Measurements from ENCODE around the gene NFATC3. TPM values are rescaled to one million over a fixed set of nuclear protein-coding genes. Genes with fewer than 3 reads are reported as not detected.

The NFATC3 gene
- total and polyA plus RNA-seq, 2 experiments from 2014 or later: 13.1 to 35.9 TPM

DNA sequence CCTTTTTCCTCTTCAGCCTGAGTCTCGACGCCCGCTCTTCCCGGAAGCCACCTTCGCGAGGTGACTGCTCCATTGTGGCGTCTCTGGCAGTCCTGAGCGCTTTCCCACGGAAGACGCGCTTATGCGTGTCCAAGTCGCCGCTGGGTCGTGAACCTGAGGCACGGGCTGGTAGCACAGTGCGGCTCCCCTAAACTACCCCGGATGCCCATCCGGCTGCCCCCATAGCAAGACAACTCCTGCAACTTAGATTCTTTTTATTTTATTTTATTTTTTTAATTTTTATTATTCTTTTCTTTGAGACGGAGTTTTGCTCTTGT lies 152.8 kb downstream of the NFATC3 start:
- peaks cover 21% of the 10 kb centered on the region for H3K4me1 ChIP-seq (ENCODE audit: insufficient read depth)
- H3K36me3 ChIP-seq (replicated peaks; ENCODE audit: insufficient read depth, low read depth): no peaks in the 10 kb centered on the region
- 26% methylated on average over 20 of the region's 20 CpGs for WGBS (ENCODE audit: low lambda C conversion rate, missing lambda C conversion rate)
- peaks cover 9% of the 10 kb centered on the region for H4K20me1 ChIP-seq (ENCODE audit: insufficient read depth, poor library complexity, severe bottlenecking)
- DNase-seq (ENCODE audit: low spot score): no peak
- peaks cover 16% of the 10 kb centered on the region for H3K79me2 ChIP-seq
- H2AFZ ChIP-seq: peak overlapping the region; percentile 48
- H3K4me3 ChIP-seq: peak overlapping the region; percentile 5
- no peaks in the 10 kb centered on the region for H3K27me3 ChIP-seq
- H3K4me2 ChIP-seq: peak overlapping the region; percentile 77
- no peaks in the 10 kb centered on the region for H3K9me2 ChIP-seq (replicated peaks; ENCODE audit: insufficient read depth)
- TF ChIP-seq, protein P1, sequence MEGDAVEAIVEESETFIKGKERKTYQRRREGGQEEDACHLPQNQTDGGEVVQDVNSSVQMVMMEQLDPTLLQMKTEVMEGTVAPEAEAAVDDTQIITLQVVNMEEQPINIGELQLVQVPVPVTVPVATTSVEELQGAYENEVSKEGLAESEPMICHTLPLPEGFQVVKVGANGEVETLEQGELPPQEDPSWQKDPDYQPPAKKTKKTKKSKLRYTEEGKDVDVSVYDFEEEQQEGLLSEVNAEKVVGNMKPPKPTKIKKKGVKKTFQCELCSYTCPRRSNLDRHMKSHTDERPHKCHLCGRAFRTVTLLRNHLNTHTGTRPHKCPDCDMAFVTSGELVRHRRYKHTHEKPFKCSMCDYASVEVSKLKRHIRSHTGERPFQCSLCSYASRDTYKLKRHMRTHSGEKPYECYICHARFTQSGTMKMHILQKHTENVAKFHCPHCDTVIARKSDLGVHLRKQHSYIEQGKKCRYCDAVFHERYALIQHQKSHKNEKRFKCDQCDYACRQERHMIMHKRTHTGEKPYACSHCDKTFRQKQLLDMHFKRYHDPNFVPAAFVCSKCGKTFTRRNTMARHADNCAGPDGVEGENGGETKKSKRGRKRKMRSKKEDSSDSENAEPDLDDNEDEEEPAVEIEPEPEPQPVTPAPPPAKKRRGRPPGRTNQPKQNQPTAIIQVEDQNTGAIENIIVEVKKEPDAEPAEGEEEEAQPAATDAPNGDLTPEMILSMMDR (IDR thresholded peaks at IDR 0.05; ENCODE audit: poor library complexity): no peak
- TF ChIP-seq EZH2phosphoT487 (IDR thresholded peaks at IDR 0.05; ENCODE audit: low read depth, severe bottlenecking, unreplicated experiment) (no peak), EZH2 (IDR thresholded peaks at IDR 0.05; ENCODE audit: borderline replicate concordance) (no peak)
- H3K9me3 ChIP-seq (ENCODE audit: low read depth): no peaks in the 10 kb centered on the region
- H3K27ac ChIP-seq: peak overlapping the region; percentile 90

- H2AFZ ChIP-seq: no peak overlapping the region
- 87% methylated on average over 7 of the region's 7 CpGs for WGBS (ENCODE audit: low lambda C conversion rate, missing lambda C conversion rate)
- H3K4me2 ChIP-seq: no peak overlapping the region
- TF ChIP-seq EZH2phosphoT487 (IDR thresholded peaks at IDR 0.05; ENCODE audit: low read depth, severe bottlenecking, unreplicated experiment): no peak
- no peak for TF ChIP-seq EZH2 (IDR thresholded peaks at IDR 0.05; ENCODE audit: borderline replicate concordance)
- TF ChIP-seq, protein P1 (IDR thresholded peaks at IDR 0.05; ENCODE audit: poor library complexity): no peak
- no peaks in the 10 kb centered on the region for H3K36me3 ChIP-seq (replicated peaks; ENCODE audit: insufficient read depth, low read depth)
- peaks cover 12% of the 10 kb centered on the region for H3K4me1 ChIP-seq (ENCODE audit: insufficient read depth)
- no peak for DNase-seq (ENCODE audit: low spot score)
- peaks cover 9% of the 10 kb centered on the region for H3K79me2 ChIP-seq
- H3K27me3 ChIP-seq: no peaks in the 10 kb centered on the region
- H3K4me3 ChIP-seq: no peak overlapping the region
- no peaks in the 10 kb centered on the region for H3K9me3 ChIP-seq (ENCODE audit: low read depth)
- H4K20me1 ChIP-seq (ENCODE audit: insufficient read depth, poor library complexity, severe bottlenecking): no peaks in the 10 kb centered on the region
- H3K27ac ChIP-seq: no peak overlapping the region
- no peaks in the 10 kb centered on the region for H3K9me2 ChIP-seq (replicated peaks; ENCODE audit: insufficient read depth)
These were observed 156.9 kb downstream of the NFATC3 start for GRCh38 chr16:68242085-68242484.

DNA sequence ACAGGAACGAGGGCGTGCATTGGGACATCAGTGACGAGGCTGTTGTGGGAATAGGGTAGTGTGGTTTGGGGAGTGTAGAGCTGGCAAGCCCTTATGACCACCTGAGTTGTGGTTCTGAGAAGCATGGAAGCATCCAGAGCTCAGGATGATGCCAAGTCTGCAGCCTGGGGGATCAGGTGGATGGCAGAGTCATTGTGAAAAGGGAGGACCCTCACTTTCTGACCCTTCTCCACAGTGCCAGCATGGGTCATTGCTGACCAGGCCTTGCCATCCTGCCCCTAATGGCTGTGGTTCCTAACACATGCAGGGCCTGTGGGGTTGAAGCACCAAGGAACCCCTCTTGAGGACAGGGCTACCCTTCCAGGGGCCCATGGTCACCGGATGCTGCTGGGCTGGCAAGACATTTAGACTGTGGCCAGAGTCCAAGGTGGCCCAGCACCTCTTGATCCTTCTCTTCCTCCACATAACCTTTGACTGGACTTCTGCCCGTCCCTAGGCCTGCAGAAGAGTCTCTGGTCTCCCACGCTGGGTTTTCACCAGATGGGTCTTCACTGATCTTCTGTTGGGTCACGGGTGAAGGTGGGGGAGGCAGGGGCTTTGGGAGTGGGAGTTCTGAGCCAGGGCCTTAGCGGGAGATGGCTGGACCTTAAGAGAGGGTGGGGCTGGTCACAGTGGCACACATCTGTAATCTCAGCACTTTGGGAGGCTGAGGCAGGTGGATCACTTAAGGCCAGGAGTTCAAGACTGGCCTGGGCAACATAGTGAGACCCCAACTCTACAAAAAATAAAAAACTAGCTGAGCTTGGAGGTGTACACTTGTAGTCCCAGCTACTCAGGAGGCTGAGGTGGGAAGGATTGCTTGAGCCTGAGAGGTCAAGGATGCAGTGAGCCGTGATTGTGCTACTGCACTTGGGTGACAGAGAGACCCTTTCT lies 158.0 kb downstream of the NFATC3 start:
- no peak for TF ChIP-seq EZH2phosphoT487 (IDR thresholded peaks at IDR 0.05; ENCODE audit: low read depth, severe bottlenecking, unreplicated experiment)
- TF ChIP-seq, protein P1 (IDR thresholded peaks at IDR 0.05; ENCODE audit: poor library complexity): no peak
- Histone ChIP-seq H3K27me3 (no peaks in the 10 kb centered on the region), H4K20me1 (ENCODE audit: insufficient read depth, poor library complexity, severe bottlenecking) (no peaks in the 10 kb centered on the region), H3K4me1 (ENCODE audit: insufficient read depth) (peaks cover 7% of the 10 kb centered on the region), H3K27ac (no peak overlapping the region), H3K9me2 (replicated peaks; ENCODE audit: insufficient read depth) (no peaks in the 10 kb centered on the region), H3K4me3 (no peak overlapping the region), H3K36me3 (replicated peaks; ENCODE audit: insufficient read depth, low read depth) (no peaks in the 10 kb centered on the region), H3K79me2 (peaks cover 9% of the 10 kb centered on the region), H2AFZ (no peak overlapping the region), H3K4me2 (no peak overlapping the region), H3K9me3 (ENCODE audit: low read depth) (no peaks in the 10 kb centered on the region)
- WGBS (ENCODE audit: low lambda C conversion rate, missing lambda C conversion rate): 91% methylated on average over 9 of the region's 9 CpGs
- DNase-seq (ENCODE audit: low spot score): no peak
